Stomach (tissue), 4 donors: ENCODE data around the gene NEDD4L.

Experiments used
- CTCF ChIP-seq, 7 experiments: fragments of 450-650 bp in 4 of 7; fragments of 200-600 bp in 3 of 7; sonication (generic) in 3 of 7; IDR thresholded peaks; one replicate each; pipeline ENCODE4 v1.5.1; 2016 to 2019; ENCODE audit warnings: antibody characterized with exemption in 7 of 7, control low read depth in 2 of 7, mild to moderate bottlenecking in 1 of 7
- POLR2A ChIP-seq, 4 donors: fragments of 450-650 bp; IDR thresholded peaks; one replicate each; pipeline ENCODE4 v1.6.1; 2016; ENCODE audit warnings: antibody characterized with exemption in 4 of 4, control low read depth in 2 of 4, mild to moderate bottlenecking in 1 of 4, moderate library complexity in 1 of 4

DNA sequence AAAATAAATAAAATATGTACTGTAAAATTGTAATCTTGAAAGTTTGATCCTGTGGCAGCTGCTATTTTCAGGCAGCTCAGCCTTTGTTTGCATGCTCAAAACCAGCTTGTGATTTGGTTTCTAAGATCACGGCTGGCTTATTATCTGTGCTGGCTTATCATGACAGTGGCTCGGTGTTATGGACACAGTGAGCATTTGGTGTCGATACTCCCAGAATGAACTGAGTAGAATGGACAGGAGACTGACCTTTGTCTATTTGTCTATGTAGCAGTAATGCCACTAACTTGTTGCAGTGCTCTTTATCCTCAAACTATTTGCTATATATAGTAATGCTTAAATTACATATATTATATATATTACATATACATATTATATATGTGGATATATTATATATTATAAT, 58.8 kb downstream of the NEDD4L start:
- TF ChIP-seq CTCF (IDR thresholded peaks at IDR 0.05) (no peak), POLR2A (IDR thresholded peaks at IDR 0.05) (no peak)
